Measurements from ENCODE around the gene GFI1B.
"Not testable (repeated sequence)": the region's sequence is repeated elsewhere in the genome, so short reads cannot be mapped to it uniquely, and the experiment has no call there.

Gene GFI1B

DNA sequence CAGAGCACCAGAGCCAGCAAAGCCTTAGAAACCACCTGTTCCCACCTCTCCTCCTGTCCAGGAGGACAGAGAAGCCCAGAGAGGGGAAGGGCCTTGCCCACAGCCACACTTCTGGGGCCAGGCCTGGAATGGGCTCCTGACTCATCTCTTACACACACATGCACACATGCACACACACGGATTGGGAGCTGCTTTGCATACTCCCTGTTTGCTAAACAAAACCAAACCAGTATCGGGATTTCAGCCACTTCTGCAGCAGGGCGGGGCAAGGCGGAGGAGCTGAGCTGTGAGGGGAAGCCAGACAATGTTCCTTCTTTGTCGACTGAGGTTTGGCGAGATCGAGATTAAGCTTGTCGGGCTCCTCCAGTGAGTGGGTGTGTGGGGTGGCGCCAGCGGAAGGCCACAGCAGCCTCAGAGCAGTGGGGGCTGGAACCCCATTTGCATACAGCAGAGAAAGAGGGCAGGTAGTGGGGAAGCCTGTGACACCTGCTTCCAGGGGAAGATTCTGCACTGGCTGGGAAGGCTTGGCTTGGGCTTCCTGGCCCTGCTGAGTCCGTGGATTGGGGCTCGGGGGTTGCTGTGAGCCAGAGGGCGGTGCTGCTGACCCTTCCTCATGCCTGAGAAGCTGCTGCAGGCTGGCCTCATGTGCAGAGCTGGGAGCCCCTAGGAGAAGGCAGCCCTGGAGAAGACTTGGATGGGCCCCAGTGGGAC is 16.1 kb downstream of the GFI1B start:
- H3K4me1 Mint-ChIP-seq (ENCODE audit: low read depth): peaks cover 7% of the 10 kb centered on the region
- H3K27ac Mint-ChIP-seq: no peak overlapping the region
- H3K4me3 Mint-ChIP-seq: peak overlapping the region; percentile 11
- no peaks in the 10 kb centered on the region for H3K36me3 Mint-ChIP-seq
- H3K9me3 Mint-ChIP-seq (ENCODE audit: low read depth): no peaks in the 10 kb centered on the region
- H3K27me3 Mint-ChIP-seq: peaks cover 11% of the 10 kb centered on the region

DNA sequence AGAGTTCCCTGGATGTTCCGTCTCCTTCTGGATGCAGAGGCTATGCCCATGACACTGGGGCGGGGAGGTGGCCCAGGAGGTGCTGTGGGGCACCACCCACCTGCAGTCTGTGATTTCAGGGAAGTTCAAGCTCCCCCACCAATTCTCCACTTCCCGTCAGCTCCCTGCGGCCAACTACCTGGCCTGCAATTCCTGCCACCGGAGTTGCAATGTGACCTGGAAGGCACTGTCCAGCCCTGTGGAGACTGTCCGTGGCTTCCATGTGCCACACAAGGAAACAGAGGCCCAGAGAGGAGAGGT is 16.6 kb downstream of the GFI1B start:
- Mint-ChIP-seq H3K9me3 (ENCODE audit: low read depth) (no peaks in the 10 kb centered on the region), H3K4me3 (no peak overlapping the region), H3K36me3 (no peaks in the 10 kb centered on the region), H3K27ac (no peak overlapping the region), H3K4me1 (ENCODE audit: low read depth) (peaks cover 7% of the 10 kb centered on the region), H3K27me3 (peaks cover 13% of the 10 kb centered on the region)

GRCh38 chr9:132995879-132996278 is 17.4 kb downstream of the GFI1B start:
- Mint-ChIP-seq H3K27me3 (peaks cover 13% of the 10 kb centered on the region), H3K4me3 (no peak overlapping the region)

DNA sequence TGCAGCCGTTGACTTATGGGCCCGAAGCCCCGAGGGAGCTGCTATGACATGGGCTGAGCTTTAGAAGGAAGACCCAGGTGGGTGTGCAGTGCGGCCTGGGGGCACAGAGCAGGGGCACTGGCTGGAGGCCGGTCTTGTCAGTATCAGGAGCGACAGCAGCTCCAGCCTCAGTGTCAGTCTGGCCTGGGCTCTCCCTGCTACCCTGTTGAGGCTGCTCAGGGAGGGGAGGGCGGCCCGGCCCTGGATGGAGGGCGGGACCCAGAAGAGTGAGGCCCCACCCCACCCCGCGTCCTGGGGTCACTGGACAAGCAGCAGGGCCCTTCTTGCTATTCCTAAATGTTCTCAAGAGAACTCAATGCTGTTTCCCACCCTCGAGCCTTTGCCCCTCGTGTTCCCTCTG is 18.0 kb downstream of the GFI1B start:
- H3K27me3 Mint-ChIP-seq: peaks cover 13% of the 10 kb centered on the region
- no peaks in the 10 kb centered on the region for H3K9me3 Mint-ChIP-seq (ENCODE audit: low read depth)
- no peak overlapping the region for H3K4me3 Mint-ChIP-seq
- no peak overlapping the region for H3K27ac Mint-ChIP-seq
- H3K36me3 Mint-ChIP-seq: no peaks in the 10 kb centered on the region
- H3K4me1 Mint-ChIP-seq (ENCODE audit: low read depth): peaks cover 7% of the 10 kb centered on the region

More at GRCh38 chr9:132995879-132996278, 17.4 kb downstream of the GFI1B start:
- no peaks in the 10 kb centered on the region for H3K9me3 Mint-ChIP-seq (ENCODE audit: low read depth)
- H3K36me3 Mint-ChIP-seq: no peaks in the 10 kb centered on the region
- H3K27ac Mint-ChIP-seq: no peak overlapping the region
- H3K4me1 Mint-ChIP-seq (ENCODE audit: low read depth): peaks cover 7% of the 10 kb centered on the region

GRCh38 chr9:132997591-132997990 is 19.1 kb downstream of the GFI1B start:
- peaks cover 2% of the 10 kb centered on the region for H3K36me3 Mint-ChIP-seq
- no peak overlapping the region for H3K27ac Mint-ChIP-seq
- H3K27me3 Mint-ChIP-seq: peaks cover 14% of the 10 kb centered on the region

DNA sequence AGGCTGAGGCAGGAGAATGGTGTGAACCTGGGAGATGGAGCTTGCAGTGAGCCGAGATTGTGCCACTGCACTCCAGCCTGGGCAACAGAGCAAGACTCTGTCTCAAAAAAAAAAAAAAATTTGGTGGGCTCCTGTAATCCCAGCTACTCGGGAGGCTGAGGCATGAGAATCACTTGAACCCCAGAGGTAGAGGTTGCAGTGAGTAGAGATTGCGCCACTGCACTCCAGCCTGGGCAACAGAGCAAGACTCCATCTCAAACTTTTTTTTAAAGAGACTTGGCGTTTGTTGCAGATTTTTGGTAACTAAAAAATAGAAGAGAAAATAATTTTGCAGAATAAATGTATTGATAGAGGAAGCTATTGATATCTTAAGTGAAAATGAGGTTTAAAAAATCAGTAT is 19.7 kb downstream of the GFI1B start:
- not testable (repeated sequence) for H3K27ac Mint-ChIP-seq; H3K36me3 Mint-ChIP-seq; H3K4me3 Mint-ChIP-seq; H3K9me3 Mint-ChIP-seq (ENCODE audit: low read depth); H3K4me1 Mint-ChIP-seq (ENCODE audit: low read depth)
- H3K27me3 Mint-ChIP-seq: peaks cover 17% of the 10 kb centered on the region

More at GRCh38 chr9:132997591-132997990, 19.1 kb downstream of the GFI1B start:
- no peaks in the 10 kb centered on the region for H3K9me3 Mint-ChIP-seq (ENCODE audit: low read depth)
- H3K4me3 Mint-ChIP-seq: no peak overlapping the region
- H3K4me1 Mint-ChIP-seq (ENCODE audit: low read depth): peaks cover 7% of the 10 kb centered on the region

DNA sequence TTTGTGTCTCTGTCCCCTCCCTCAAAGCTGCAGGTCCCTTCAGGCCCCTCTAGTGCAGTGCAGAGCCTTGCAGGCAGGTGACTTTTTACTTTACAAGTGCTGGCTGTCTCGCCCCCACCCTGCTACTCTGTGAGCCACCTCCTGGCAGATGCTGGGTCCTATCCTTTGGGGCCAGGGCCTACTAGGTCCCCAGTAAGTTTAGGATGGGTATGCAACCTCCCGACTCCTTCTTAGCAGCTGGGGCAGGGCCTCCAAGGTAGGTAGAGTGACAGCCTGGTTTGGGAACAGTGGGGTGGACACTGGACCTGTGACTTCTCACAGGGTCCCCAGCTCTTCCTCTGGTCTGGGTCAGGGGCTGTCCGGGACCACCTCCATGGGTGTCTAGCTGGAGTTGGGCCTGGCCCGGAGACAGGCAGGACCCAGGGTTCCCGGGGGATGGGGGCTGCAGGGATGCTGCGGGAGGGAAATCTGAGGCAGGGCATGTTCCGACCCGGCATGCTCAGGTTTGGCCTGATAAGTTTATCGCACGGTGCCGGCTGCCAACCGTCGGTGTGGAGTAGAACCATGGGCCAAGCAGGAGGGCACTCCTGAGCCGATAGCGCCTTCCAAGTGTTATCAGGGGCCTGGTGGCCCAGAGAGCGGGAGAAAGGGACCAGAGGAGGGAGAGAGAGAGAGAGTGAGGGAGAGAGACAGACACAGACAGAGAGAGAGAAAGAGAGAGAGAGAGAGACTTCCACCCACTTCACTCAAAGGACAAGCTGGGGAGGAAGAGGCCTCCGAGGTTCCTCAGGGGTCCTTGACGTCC is 20.5 kb downstream of the GFI1B start:
- H3K36me3 Mint-ChIP-seq: peaks cover 2% of the 10 kb centered on the region
- peaks cover 7% of the 10 kb centered on the region for H3K4me1 Mint-ChIP-seq (ENCODE audit: low read depth)
- H3K27me3 Mint-ChIP-seq: peaks cover 20% of the 10 kb centered on the region
- H3K4me3 Mint-ChIP-seq: no peak overlapping the region
- no peak overlapping the region for H3K27ac Mint-ChIP-seq
- H3K9me3 Mint-ChIP-seq (ENCODE audit: low read depth): no peaks in the 10 kb centered on the region

DNA sequence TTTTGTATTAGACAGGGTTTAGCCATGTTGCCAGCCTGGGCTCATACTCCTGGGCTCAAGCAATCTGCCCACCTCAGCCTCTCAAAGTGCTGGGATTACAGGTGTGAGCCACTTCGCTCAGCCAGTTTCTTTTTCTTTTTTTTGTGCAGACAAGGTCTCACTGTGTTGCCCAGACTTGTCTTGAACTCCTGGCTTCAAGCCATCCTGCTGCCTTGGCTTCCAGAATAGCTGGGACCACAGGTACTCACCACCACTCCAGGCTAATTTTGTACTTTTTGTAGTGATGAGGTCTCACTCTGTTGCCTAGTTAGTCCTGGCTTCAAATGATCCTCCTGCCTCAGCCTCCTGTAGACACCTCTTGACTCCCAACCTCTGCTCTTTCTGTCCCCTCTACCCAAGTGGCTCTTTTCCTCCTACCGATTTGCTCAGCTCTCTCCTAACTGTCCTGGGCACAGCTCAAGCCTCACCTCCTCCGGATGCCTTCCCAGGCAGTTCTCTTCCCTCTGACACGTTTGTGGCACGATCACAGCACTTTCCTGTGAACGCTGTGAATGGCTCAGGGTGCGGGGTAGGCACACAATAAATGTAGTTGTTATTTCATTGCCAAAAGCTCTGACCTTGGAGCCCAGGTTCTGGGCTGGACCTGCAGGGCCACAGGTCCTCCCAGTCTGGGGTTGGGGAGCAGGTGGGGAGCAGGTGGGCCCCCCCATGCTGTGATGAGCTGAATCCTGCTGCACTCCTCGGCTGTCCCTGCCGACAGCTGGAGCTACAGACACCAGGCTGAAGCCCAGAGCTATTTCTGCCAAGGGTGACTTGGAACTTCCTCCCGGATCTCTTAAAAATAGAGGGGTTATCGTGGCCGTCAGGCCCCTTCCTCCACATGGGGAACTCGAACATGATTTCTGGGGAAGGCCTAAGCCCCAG is 23.9 kb downstream of the GFI1B start:
- H3K4me3 Mint-ChIP-seq: no peak overlapping the region

GRCh38 chr9:133003071-133003461 is 24.6 kb downstream of the GFI1B start:
- no peaks in the 10 kb centered on the region for H3K9me3 Mint-ChIP-seq (ENCODE audit: low read depth)
- H3K27me3 Mint-ChIP-seq: peaks cover 26% of the 10 kb centered on the region
- H3K27ac Mint-ChIP-seq: no peak overlapping the region
- peaks cover 2% of the 10 kb centered on the region for H3K36me3 Mint-ChIP-seq
- no peak overlapping the region for H3K4me3 Mint-ChIP-seq
- H3K4me1 Mint-ChIP-seq (ENCODE audit: low read depth): no peaks in the 10 kb centered on the region

More for the DNA sequence above, 23.9 kb downstream of the GFI1B start:
- Mint-ChIP-seq H3K9me3 (ENCODE audit: low read depth) (no peaks in the 10 kb centered on the region), H3K36me3 (peaks cover 2% of the 10 kb centered on the region), H3K27me3 (peaks cover 26% of the 10 kb centered on the region), H3K4me1 (ENCODE audit: low read depth) (no peaks in the 10 kb centered on the region), H3K27ac (no peak overlapping the region)

- Mint-ChIP-seq H3K9me3 (ENCODE audit: low read depth) (no peaks in the 10 kb centered on the region), H3K4me3 (no peak overlapping the region), H3K27me3 (peaks cover 27% of the 10 kb centered on the region), H3K27ac (no peak overlapping the region), H3K4me1 (ENCODE audit: low read depth) (no peaks in the 10 kb centered on the region), H3K36me3 (peaks cover 2% of the 10 kb centered on the region)
These were observed 25.2 kb downstream of the GFI1B start for GRCh38 chr9:133003671-133004090.

DNA sequence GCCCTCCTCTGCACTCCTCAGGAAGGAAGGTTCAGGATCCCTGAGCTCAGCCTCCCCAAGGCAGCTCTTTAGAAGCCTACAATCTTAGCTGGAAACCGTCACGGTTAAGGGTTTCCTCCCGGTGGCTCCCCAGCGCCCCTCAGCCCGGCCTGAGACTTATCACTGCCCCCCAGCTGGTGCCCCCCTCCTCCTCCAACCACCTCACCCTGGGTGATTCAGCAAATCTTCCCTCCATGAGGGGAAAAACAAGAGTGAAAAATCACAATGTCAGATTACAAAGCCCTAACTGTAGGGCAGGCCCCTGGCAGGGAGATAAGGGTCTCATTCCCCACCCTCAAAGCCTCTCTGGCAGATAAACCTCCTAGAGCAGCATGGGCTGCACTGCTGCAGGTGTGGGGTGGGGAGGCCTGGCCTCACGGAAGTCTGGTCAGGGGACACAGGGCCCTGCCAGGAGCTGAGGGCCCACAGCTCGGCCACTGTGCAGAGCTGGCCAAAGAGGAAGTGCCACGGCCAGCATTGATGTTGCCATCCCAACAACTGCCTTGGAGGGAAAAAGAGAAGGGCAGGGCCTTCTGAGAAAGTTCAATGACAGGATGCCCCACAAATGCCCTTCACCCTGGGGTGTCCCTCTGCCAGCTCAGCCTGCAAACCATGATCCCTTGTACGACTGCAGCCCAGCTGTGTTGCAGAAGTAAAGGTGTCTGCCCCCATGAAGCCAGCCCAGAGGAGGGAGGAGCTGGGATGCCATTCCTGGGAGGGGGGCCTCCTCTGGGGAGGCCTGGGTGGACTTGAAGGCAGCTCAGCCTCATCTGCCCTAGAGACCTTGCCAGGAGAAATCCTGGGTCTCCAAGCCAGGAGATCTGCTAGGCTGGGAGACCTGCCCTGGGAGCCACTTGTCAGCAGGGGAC is 25.9 kb downstream of the GFI1B start:
- Mint-ChIP-seq H3K27ac (no peak overlapping the region), H3K4me3 (no peak overlapping the region), H3K27me3 (peaks cover 29% of the 10 kb centered on the region), H3K9me3 (ENCODE audit: low read depth) (no peaks in the 10 kb centered on the region), H3K4me1 (ENCODE audit: low read depth) (no peaks in the 10 kb centered on the region), H3K36me3 (peaks cover 2% of the 10 kb centered on the region)

- no peaks in the 10 kb centered on the region for H3K9me3 Mint-ChIP-seq (ENCODE audit: low read depth)
- no peak overlapping the region for H3K27ac Mint-ChIP-seq
- H3K4me3 Mint-ChIP-seq: no peak overlapping the region
- H3K36me3 Mint-ChIP-seq: peaks cover 2% of the 10 kb centered on the region
- peaks cover 27% of the 10 kb centered on the region for H3K27me3 Mint-ChIP-seq
- H3K4me1 Mint-ChIP-seq (ENCODE audit: low read depth): no peaks in the 10 kb centered on the region
These were observed 26.7 kb downstream of the GFI1B start for GRCh38 chr9:133004999-133005760.

- Mint-ChIP-seq H3K4me3 (no peak overlapping the region), H3K4me1 (ENCODE audit: low read depth) (no peaks in the 10 kb centered on the region), H3K27ac (no peak overlapping the region), H3K9me3 (ENCODE audit: low read depth) (no peaks in the 10 kb centered on the region), H3K36me3 (peaks cover 2% of the 10 kb centered on the region), H3K27me3 (peaks cover 27% of the 10 kb centered on the region)
These were observed 27.5 kb downstream of the GFI1B start for GRCh38 chr9:133005957-133006356.

Measured in activated naive CD8-positive, alpha-beta T cell (primary cell).